Stimulated activated CD8-positive, alpha-beta memory T cell treated with anti-CD3 and anti-CD28 coated beads, Interleukin-15, amount 100 ng/mL, for 4 hours (primary cell): ENCODE results near the gene SPTBN1.

Experiments used
- DNase-seq, 2 donors: peaks; one replicate each; pipeline ENCODE4 v3.0.0-alpha.2; 2020; ENCODE audit warnings: low read depth in 2 of 2

Gene SPTBN1

DNA sequence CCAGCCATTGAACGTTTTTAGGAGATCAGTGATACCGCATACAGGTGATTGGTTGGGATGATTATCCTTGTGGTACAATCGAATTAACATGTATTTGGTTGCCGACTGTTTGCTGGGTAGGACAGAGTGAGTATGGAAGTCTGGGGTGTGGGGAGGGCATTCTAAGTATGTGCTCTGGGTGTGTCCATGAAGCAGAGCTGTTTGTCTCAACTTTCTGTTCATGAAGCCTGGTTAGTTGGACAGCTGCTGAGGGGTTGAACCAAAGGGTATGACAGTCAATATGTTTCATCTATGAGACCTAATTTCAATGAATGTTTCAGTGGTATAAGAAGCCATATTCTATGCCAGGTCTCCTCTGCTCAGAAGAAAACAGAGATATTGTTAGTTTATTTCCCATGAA, 21.9 kb upstream of the SPTBN1 start:
- no peak for DNase-seq

GRCh38 chr2:54434711-54435110, 21.4 kb upstream of the SPTBN1 start:
- no peak for DNase-seq

DNA sequence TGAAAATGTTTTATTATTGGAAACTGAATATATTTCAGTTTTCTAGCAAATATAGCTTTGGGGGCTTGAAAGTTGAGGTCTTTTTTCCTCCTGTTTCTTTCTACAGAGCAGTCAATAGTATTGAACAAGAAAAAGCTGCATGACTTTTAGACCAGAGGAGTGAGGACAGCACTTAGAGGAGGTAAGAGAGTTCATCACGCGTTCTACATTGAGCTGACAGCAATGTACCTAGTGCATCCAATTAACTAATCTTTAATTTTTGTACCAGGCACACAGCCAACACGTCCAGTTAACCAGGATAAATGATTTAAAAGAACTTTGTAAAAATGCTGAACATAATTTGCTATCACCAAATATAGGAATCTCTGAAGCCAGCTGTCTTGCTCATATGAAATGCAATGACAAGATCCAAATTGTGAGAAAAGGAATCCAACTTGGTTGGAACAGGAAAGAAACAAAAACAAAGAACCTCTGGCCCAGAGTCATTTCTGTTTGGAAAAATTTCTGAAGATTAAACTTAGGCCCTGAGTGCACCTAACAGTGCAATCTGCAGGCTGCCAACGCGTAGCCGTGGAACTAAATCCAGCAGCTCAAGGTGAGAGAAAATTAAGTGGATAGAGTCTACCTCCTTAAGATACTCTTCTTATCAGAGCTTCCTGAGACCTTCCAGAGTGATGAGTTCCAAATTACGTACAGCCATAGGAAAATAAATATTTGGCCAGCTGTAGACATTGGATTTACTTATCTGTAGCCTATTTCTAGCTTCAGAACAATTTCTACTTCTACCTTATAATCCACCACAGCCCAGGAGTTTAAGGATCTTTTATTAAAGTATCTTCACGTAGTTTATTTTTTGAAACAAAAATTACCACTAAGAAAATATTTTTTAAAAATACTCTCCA, 20.6 kb upstream of the SPTBN1 start:
- DNase-seq, result no peak

- DNase-seq, result no peak
Observed at GRCh38 chr2:54437588-54437987, 18.5 kb upstream of the SPTBN1 start.

DNA sequence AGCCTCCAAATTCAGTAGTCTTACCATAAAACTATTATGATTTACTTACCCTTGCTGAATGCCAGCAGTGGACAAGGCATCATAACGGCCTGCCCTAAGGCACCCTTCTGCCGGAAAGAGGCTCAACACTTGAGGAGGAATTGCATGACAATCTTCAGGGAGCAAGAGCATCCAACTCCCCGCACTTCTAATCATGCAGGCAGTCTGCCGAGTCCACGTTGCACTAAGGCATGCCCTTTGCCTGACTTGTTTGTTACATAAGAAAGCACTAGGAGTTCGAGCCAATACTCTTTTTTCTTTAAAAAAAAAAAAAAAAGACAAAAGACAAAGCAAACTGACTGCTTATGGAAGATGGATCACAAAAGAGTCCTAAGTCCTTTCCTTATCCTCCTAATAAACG, 17.9 kb upstream of the SPTBN1 start:
- DNase-seq, result no peak

- DNase-seq, result no peak
Observed at GRCh38 chr2:54439582-54439981, 16.5 kb upstream of the SPTBN1 start.

DNA sequence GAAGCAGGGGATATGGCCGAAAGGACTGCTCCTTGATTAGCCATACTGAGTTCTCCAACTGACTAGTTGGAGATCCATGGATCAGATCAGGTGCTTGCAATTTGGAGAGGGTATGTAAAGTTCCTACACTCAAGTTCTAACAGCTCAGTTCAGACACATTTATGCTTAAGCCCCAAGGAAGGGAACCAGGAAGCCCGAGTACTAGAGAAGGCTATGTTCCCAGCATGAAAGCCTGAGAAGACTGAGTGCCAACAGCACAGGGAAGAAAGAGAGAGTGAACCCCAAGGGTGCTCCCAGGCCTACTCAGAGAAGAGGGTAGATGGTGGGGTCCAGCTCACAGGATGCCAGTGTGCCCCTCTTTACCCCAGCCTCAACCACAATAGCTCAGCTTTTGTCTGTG, 16.1 kb upstream of the SPTBN1 start:
- no peak for DNase-seq

- DNase-seq, result no peak
Observed at GRCh38 chr2:54444503-54444902, 11.6 kb upstream of the SPTBN1 start.

- no peak for DNase-seq
Observed at GRCh38 chr2:54446122-54446521, 10.0 kb upstream of the SPTBN1 start.

GRCh38 chr2:54446625-54447024, 9.5 kb upstream of the SPTBN1 start:
- DNase-seq, result no peak

DNA sequence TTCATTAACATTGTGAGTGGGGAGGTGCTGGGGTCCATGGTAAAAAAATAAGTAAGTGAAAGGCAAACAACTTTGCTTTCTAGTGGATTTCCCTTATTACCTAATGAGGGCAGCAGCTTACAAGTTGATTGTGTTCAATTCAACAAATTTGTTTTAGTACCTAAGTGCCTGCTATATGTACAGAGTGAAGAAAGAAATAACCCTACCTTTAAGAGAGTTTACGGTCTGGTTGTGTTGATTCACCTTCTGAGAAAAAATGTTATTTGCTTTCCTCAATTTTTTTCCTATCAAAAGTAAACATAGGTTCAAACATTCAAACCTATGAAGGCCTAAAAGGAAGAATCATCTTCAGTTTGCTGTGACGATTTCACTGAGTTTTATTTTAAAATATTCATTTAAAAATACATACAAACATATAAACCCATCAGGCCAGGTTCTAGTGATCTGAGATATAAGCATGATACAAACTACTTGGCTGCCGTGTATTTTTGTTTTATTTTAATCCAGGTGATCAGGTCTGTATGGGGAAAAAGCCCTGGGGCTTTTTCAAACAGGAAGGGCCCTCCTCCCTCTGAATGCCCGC, 1.5 kb upstream of the SPTBN1 start:
- no peak for DNase-seq

DNA sequence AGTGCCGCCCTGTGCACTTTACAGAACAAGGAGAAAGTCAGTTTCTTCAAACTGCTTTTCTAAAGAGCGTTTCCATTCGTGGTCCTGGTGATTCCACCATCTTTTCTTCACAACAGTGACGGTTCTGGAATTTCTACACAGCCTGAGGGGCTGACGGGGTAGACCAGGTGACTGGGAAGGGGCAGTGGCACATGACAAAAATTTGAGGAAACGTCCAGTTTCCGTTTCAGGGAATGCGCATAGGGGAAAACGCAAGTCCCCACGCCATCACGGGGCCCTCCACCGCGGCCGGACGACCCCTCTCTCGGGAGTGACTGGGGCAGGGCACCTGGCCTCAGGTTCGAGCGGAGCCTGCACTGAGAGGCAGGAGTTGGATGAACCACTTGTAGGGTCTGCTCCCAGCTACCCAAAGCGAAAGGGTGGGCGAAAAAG, 980 bp upstream of the SPTBN1 start:
- no peak for DNase-seq

DNA sequence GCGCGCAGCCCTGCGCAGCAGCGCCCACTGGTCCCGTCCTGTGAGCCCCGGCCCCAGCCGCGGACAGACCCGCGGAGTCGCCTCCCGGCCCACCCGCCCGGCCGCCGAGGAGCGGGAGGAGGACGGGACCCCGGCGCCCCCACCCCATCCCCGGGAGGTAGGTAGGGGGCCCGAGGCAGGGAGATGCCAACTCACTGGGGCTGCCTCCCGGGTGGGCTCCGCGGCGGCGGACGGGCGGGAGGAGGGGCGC, 160 bp downstream of the SPTBN1 start:
- DNase-seq, result no peak

- DNase-seq, result no peak
Observed at GRCh38 chr2:54456612-54457322, 640 bp downstream of the SPTBN1 start.

DNA sequence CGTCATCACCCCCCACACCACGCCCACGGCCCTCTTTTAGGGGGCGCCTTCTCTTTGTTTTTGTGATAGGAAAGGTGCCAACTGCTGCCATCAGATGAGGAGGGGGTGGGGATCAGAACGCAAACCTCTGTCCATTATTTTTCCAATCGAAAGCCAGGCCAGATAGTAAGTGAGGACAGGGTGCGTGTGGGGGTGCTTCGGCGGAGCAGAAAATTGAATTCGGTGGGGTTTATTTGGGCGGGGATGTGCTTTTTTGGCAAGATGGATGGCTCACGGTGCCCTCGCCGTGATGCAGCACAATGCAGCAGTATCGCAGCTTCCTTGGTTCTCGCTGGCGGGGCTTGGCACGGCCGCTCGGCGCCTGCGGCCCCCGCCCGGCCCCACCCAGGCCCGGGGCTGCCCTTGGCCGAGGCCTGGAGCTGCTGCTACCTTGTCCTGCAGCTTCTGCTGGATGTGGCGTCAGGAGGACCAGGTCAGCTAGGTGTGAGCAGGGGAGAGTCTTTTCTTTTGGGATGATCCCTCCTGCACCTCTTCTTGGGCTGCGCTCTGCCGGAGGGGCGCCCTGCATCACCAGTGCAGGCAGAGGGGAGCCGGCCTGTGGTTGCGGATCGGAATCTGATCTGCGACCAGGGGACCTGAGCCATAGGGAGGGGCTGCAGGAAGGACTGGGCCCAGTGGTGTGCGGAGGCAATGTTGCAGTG, 1.3 kb downstream of the SPTBN1 start:
- DNase-seq, result no peak

GRCh38 chr2:54459037-54459441, 2.9 kb downstream of the SPTBN1 start:
- DNase-seq, result no peak

- no peak for DNase-seq
Observed at GRCh38 chr2:54461261-54461660, 5.1 kb downstream of the SPTBN1 start.

DNA sequence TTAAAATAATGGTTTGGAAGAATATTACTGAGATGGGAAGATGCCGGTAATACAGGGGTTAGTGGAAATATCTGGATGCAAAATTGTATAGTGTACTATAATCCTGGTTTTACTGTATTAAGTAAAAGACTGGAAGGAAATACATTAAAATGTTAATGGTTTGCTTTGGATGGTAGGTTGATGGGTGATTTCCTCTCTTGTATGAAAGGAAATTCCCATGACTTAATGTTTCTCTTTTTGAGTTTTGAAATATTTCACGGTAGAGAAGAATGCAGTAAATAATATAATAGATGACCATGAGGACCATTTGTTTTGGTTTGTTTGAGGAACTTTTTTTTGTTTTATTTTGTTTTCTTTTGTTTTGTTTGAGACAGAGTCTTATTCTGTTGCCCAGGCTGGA, 8.2 kb downstream of the SPTBN1 start:
- DNase-seq, result no peak

- no peak for DNase-seq
Observed at GRCh38 chr2:54465143-54465542, 9.0 kb downstream of the SPTBN1 start.

- DNase-seq, result no peak
Observed at GRCh38 chr2:54466870-54467269, 10.7 kb downstream of the SPTBN1 start.

DNA sequence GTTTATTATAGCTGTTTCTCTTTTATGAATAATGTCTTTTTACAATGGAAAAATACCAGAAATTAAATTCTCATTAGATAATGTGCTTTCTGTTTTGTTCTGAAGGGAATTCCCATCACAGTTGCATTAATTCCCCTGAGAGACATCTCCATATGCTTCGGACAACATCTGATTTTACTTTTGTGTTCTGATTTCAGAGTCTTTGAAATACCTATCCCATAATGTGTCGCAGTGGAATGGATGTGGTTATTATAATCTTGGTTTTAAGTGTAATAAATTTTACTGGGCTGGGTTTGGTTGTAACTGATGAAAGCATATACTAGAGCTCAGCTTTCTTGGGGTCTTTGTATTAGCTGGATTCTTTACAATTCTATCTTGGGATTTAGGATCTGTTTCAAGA, 12.5 kb downstream of the SPTBN1 start:
- DNase-seq, result no peak

GRCh38 chr2:54469484-54470053, 13.4 kb downstream of the SPTBN1 start:
- no peak for DNase-seq
